Kidney glomerular epithelial cell (primary cell): ENCODE data around the gene EHBP1.
"Not testable (repeated sequence)": the region's sequence is repeated elsewhere in the genome, so short reads cannot be mapped to it uniquely, and the experiment has no call there.

Experiments
- DNase-seq: peaks from one replicate; lab custom pipeline; 2025; lab: John Stamatoyannopoulos, UW

The EHBP1 gene

GRCh38 chr2:62705859-62706720, 577 bp downstream of the EHBP1 start:
- DNase-seq: peak; percentile 26

GRCh38 chr2:62706721-62707521, 1.4 kb downstream of the EHBP1 start:
- DNase-seq: no peak

GRCh38 chr2:62708751-62709150, 3.2 kb downstream of the EHBP1 start:
- no peak for DNase-seq

GRCh38 chr2:62711832-62712494, 6.5 kb downstream of the EHBP1 start:
- no peak for DNase-seq

- DNase-seq: not testable (repeated sequence)
Observed at GRCh38 chr2:62713196-62713595, 7.7 kb downstream of the EHBP1 start.

- DNase-seq: no peak
Observed at GRCh38 chr2:62713837-62714236, 8.3 kb downstream of the EHBP1 start.

GRCh38 chr2:62716768-62717167, 11.3 kb downstream of the EHBP1 start:
- DNase-seq: no peak

GRCh38 chr2:62717503-62718081, 12.1 kb downstream of the EHBP1 start:
- DNase-seq: no peak

GRCh38 chr2:62718225-62718822, 12.8 kb downstream of the EHBP1 start:
- DNase-seq: no peak

- DNase-seq: no peak
Observed at GRCh38 chr2:62719757-62720156, 14.2 kb downstream of the EHBP1 start.

GRCh38 chr2:62722679-62723078, 17.2 kb downstream of the EHBP1 start:
- DNase-seq: no peak

GRCh38 chr2:62723253-62723652, 17.7 kb downstream of the EHBP1 start:
- DNase-seq: no peak

GRCh38 chr2:62724106-62724505, 18.6 kb downstream of the EHBP1 start:
- DNase-seq: no peak

- DNase-seq: no peak
Observed at GRCh38 chr2:62724886-62725711, 19.6 kb downstream of the EHBP1 start.

GRCh38 chr2:62725712-62726055, 20.2 kb downstream of the EHBP1 start:
- no peak for DNase-seq

GRCh38 chr2:62727259-62727867, 21.9 kb downstream of the EHBP1 start:
- DNase-seq: no peak

GRCh38 chr2:62727876-62728566, 22.5 kb downstream of the EHBP1 start:
- DNase-seq: no peak

- no peak for DNase-seq
Observed at GRCh38 chr2:62731275-62731674, 25.8 kb downstream of the EHBP1 start.

- DNase-seq: no peak
Observed at GRCh38 chr2:62732262-62732777, 26.8 kb downstream of the EHBP1 start.

GRCh38 chr2:62733546-62733945, 28.0 kb downstream of the EHBP1 start:
- DNase-seq: no peak
